Astrocyte of the spinal cord (primary cell): ENCODE results near the gene MAPK13.

Experiments used
- DNase-seq: peaks from one replicate; pipeline ENCODE4 v3.0.0; 2011; ENCODE audit warnings: low read depth, low spot score
- H3K4me3 ChIP-seq: 2 replicates; pipeline ENCODE4 v1.5.1; 2011; ENCODE audit warnings: low read depth, mild to moderate bottlenecking, low read length, moderate library complexity
- in situ Hi-C: cut with HindIII; loops from 2 replicates; pipeline ENCODE4 v1.10.0; 2017; ENCODE audit warnings: low sequenced_read_pairs
- TF ChIP-seq, protein P1 (sequence below): IDR thresholded peaks from 2 replicates; pipeline ENCODE4 v1.5.1; 2012; ENCODE audit warnings: low read depth, mild to moderate bottlenecking, low read length, inconsistent platforms

The MAPK13 gene

DNA sequence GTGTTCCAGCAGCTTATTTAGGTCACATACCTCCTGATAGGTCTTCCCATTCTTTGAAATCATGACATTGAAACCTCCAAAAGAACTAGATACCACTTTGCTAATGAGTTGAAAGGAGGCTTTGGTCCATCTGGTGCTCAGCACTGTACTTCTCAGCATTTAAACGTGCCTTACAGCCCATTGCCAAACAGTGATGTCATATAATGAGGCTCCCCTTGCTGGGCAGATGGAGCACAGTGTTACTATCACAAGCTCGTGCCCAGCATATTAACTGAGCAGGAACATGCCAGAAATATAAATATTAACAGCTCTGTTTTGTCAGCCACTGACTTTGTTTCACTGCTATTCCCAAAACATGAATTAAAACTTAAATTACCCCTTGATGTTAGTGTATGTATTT, 25.5 kb upstream of the MAPK13 start:
- in situ Hi-C loops, result no loop called here
- DNase-seq, result no peak
- TF ChIP-seq, protein P1, sequence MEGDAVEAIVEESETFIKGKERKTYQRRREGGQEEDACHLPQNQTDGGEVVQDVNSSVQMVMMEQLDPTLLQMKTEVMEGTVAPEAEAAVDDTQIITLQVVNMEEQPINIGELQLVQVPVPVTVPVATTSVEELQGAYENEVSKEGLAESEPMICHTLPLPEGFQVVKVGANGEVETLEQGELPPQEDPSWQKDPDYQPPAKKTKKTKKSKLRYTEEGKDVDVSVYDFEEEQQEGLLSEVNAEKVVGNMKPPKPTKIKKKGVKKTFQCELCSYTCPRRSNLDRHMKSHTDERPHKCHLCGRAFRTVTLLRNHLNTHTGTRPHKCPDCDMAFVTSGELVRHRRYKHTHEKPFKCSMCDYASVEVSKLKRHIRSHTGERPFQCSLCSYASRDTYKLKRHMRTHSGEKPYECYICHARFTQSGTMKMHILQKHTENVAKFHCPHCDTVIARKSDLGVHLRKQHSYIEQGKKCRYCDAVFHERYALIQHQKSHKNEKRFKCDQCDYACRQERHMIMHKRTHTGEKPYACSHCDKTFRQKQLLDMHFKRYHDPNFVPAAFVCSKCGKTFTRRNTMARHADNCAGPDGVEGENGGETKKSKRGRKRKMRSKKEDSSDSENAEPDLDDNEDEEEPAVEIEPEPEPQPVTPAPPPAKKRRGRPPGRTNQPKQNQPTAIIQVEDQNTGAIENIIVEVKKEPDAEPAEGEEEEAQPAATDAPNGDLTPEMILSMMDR, result no peak

DNA sequence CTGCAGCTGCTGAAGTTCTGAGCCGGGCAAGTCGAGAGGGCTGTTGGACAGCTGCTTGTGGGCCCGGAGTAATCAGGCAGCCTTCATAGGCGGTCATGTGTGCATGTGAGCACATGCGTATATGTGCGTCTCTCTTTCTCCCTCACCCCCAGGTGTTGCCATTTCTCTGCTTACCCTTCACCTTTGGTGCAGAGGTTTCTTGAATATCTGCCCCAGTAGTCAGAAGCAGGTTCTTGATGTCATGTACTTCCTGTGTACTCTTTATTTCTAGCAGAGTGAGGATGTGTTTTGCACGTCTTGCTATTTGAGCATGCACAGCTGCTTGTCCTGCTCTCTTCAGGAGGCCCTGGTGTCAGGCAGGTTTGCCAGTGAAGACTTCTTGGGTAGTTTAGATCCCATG, 21.2 kb upstream of the MAPK13 start:
- H3K4me3 ChIP-seq, result no peak overlapping the region
- in situ Hi-C loops, result no loop called here
- TF ChIP-seq, protein P1, result no peak
- no peak for DNase-seq

More for the DNA sequence above, 25.5 kb upstream of the MAPK13 start:
- no peak overlapping the region for H3K4me3 ChIP-seq

DNA sequence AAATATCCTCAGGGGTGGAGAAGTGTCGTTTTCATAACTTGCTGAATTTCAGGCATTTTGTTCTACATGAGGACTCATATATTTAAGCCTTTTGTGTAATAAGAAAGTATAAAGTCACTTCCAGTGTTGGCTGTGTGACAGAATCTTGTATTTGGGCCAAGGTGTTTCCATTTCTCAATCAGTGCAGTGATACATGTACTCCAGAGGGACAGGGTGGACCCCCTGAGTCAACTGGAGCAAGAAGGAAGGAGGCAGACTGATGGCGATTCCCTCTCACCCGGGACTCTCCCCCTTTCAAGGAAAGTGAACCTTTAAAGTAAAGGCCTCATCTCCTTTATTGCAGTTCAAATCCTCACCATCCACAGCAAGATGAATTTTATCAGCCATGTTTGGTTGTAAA, 20.3 kb upstream of the MAPK13 start:
- no peak overlapping the region for H3K4me3 ChIP-seq
- DNase-seq, result no peak
- in situ Hi-C loops, result no loop called here
- TF ChIP-seq, protein P1, result no peak

DNA sequence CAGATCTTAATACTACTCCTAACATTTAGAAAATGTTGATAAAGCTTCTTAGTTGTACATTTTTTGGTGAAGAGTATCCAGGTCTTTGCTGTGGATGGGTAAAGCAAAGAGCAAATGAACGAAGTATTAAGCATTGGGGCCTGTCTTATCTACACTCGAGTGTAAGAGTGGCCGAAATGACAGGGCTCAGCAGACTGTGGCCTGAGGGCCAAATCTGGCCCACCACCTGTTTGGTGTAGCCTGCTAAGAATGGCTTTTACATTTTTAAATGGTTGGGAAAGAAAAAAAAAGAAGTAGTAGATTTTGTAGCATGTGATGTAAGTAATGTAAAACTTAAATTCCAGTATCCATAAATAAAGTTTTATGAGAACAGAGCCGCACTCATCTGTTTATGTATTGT, 19.4 kb upstream of the MAPK13 start:
- in situ Hi-C loops, result no loop called here
- TF ChIP-seq, protein P1, result no peak
- no peak for DNase-seq

DNA sequence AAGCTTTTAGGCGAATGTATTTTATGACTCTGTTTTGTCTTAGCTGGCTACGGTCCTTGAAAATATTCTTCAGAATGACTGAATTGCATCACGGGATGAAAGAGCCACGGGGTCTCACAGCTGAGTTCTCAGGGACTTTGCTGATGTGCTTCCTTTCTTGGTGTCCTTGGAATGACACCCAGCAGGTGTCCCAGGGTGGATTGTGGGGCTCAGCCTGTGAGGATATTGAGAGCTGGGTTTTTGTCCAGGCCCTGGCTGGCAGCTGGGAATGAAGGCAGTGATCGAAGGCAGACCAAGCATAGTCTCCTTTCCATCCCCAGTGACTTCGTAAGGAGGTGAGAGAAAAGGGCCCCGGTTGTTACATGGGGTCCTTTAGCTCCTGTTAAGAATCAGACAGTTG, 18.8 kb upstream of the MAPK13 start:
- in situ Hi-C loops, result no loop called here
- TF ChIP-seq, protein P1, result no peak
- DNase-seq, result no peak
- no peak overlapping the region for H3K4me3 ChIP-seq

More for the DNA sequence above, 19.4 kb upstream of the MAPK13 start:
- H3K4me3 ChIP-seq, result no peak overlapping the region

DNA sequence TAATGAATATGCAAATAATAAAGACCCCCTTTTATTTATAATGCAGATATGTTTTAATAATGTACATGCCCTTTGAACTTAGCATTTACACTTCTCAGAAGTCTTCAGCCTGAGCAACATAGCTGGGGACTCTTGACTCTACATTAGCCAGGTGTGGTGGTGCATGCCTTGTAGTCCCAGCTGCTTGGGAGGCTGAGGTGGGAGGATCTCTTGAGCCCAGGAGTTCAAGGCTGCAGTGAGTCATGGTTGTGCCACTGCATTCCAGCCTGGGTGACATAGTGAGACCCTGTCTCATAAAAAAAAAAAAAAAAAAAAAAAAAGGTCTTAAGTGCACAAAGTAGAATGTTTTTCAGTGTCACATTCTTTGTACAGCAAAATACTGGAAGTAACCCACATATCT, 17.3 kb upstream of the MAPK13 start:
- in situ Hi-C loops, result no loop called here
- no peak for DNase-seq

More for the DNA sequence above, 17.3 kb upstream of the MAPK13 start:
- H3K4me3 ChIP-seq, result no peak overlapping the region
- TF ChIP-seq, protein P1, result no peak
